ENCODE data around the gene ZNF438.
"Not testable (repeated sequence)": the region's sequence is repeated elsewhere in the genome, so short reads cannot be mapped to it uniquely, and the experiment has no call there.

The ZNF438 gene

DNA sequence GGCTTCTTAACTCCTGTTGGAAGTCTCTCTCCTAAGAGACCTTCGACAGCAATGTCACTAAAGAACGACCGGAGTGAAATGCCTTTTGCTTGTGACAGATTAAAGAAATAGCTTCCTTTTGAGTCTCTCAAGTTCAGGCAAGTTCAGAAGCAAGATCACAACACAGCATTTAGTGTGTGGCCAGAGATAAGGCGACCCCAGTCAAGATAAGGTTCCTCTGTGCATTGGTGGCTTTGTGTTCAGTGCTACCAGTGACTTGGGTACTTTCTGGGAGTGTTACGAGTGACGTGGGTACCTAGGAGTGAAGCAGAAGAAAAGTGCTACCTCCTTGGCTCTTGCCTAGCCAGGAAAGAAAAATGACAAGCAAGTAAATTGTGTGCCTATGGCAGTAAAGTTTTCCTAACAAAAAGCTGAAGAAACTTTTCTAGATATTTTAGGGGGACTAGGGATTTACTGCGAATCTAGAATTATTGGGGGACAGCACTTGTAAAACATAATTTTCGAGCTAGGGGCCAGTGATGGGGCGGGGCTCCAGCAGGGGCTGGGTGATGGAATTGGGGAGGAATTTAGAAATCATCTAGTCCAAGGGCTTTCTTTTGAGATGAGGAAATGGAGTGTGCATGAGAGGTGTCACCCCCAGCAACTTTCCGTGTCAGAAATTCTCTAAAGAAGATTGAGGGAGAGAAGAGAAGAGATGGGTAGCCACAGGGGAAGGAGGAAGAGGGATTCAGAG, 210.2 kb downstream of the ZNF438 start:
- DNase-seq, result no peak

DNA sequence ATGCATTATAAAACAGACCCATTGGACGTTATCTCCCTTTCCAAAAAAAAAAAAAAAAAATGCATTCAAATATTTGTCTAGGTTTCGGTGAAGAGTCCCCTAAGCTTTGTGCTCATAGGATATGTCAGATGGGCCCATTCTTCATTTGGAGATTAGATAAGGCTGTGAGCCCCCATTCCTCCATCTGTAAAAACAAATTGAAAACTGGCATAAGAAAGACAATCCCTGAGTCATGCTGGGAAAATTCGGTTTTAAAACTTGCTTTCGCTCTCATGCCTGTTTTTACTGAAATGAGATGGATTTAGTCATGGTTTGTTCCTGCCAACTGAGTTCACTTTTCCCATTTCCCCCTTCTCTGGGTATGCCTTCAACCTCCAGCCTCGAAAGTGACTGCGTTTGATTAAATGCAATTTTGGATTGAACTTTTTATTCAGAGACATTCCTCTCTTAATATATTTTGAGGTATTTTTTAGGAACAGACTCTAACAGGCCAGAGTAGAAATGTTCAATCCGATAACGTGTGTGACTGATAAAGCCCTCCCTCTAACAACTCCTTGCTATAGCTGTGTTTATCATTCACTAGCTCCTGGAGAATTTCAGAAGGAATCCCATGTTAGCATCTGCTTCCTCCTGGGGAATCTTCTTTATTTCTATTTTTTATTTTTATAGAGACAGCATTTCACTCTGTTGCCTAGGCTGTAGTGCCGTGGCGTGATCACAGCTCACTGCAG, 211.2 kb downstream of the ZNF438 start:
- DNase-seq, result no peak

DNA sequence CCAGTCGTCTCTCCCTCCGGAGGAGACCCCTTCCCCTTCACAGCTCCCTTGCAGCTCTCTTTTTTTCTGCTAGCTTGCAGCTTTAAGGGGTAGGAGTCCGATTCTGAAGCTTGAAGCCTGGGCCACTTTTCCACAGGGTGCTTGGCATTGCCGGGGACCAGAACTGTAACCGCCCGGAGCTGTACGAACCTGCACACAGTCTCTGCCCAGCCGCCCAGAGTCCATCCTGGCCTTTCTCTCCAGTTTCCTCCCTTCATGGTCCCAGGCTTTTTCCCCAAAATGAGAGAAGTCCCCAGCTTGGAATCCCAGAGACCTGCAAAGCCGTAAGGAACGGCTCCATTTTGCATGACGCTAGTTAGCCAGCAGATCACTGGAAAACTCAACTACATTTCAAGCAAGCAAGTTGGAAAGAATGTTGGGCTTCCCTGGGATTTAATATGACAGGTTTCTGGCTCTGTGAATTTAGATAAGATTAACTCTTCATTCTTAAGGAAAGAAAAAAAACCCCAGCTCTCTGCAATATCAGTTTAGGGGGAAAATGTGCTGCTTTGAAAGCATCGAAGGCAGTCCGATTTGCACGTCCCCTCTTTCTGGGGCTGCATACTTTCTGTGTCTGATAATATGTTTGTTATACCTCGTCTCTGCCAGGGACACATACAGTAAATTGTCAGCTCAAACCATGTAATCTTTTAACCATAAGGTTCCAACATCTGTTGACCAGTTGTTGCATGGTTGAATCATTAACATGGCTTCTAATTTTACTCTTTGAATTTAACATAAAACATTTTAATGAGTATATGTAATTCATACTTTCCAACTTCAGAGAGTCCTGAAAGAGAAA, 212.1 kb downstream of the ZNF438 start:
- no peak for DNase-seq

DNA sequence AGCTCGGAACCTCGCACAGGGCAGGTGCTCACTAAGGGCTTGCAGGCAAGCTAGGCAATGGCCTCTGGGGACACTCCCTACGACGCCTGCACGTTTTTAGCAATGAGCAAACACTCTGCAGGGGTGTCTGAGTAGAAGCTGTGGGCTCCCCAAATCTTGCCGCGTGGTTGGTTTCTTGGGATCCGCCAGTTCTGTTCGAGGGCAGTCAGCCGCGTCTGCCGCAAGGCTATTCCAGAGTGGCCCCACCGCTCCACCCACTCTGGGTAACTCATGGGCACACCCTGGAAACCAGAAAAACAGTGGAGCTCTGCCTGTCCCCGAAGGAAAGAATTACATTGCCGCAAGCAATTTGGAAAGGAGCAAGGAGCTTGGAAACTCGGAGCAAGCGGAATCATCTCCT, 212.8 kb downstream of the ZNF438 start:
- no peak for DNase-seq

DNA sequence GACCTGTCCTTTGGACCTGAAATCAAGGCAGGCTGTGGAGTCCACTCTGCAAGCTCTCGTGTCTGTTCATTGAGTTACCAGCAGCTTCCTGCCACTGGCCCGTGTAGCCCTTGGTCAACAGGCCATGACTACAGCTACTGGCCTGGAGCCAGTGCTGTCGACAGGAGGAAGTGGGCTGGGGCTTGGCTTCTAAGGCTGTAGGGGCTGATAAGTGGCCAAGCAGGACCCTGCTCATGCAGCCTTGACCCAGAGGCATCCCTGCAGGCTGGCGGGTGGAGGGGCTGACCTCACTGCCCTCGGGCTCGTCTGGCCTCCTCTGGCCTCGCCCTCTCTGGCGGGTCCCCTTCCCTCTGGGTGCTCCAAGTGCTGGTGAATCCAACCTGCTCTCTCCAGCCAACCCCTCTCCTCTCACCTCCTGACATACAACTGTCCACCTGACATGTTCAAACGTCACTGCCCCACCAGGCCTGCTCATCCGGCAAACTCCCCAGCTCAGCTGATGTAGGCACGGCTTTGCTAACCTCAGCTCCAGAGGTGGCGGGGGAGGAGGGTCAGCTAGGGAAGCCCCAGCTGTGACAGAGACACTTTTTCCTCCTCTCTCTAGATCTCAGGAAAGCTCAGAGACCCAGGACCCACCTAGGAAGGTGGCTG, 213.5 kb downstream of the ZNF438 start:
- no peak for DNase-seq

DNA sequence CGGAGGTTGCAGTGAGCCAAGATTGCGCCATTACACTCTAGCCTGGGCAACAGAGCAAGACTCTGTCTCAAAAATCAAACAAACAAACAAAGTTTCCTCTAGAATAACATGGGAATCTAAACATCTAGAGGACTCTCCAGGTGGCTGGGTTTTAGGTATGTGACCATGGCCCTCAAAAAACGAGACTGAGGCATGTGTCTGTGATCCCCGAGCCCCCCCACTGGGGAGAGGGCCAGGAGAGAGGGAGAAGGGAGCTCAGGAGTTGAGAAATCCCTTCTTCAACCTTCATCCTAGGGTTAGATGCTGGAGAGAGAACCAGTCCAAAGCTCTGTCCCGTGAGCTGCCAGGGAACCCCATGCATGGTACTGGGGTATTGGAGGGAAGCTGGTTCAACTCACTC, 214.1 kb downstream of the ZNF438 start:
- DNase-seq, result no peak

GRCh38 chr10:30816820-30817171, 214.9 kb downstream of the ZNF438 start:
- DNase-seq, result no peak

GRCh38 chr10:30816159-30816819, 215.4 kb downstream of the ZNF438 start:
- DNase-seq, result no peak

GRCh38 chr10:30813872-30814481, 217.7 kb downstream of the ZNF438 start:
- no peak for DNase-seq

DNA sequence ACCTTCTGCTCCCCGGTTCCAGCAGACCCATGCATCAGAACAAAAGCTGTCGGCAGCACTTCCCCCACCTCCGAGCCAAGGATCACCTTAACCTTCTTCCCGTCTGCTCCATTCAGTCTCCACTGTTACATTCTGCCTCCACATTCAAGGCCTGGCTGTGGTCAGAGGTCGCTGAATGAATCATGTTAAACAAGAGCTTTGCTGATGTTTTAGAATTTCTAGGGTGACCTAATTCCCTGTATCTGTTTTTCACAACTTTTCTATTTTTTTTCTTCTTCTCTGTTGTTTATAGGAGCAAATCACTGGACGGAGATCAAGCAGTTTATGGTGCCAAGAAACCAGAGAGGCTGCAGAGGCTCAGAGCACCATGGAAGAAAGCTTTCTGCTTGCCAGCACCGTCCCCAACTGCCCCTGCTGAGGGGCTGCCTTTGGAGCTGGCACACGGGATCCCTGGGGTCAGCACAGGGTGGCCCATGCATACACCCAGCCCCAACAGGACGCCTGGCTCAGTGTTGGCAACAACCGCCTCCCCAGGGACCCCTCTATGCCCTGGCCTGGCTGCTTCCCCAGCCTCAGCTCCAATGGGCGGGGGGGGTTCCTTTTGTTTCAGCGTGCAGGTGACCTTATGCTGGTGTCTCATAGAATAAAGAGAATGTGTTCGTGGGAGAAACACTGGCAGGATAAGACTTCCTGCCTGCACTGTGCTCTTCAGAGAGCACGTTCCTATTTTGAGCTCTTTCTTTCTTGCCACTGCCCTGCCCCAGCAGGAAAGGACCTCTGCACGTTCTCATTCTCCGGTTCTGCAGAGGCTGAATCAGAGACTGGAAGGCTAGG, 219.4 kb downstream of the ZNF438 start:
- no peak for DNase-seq

DNA sequence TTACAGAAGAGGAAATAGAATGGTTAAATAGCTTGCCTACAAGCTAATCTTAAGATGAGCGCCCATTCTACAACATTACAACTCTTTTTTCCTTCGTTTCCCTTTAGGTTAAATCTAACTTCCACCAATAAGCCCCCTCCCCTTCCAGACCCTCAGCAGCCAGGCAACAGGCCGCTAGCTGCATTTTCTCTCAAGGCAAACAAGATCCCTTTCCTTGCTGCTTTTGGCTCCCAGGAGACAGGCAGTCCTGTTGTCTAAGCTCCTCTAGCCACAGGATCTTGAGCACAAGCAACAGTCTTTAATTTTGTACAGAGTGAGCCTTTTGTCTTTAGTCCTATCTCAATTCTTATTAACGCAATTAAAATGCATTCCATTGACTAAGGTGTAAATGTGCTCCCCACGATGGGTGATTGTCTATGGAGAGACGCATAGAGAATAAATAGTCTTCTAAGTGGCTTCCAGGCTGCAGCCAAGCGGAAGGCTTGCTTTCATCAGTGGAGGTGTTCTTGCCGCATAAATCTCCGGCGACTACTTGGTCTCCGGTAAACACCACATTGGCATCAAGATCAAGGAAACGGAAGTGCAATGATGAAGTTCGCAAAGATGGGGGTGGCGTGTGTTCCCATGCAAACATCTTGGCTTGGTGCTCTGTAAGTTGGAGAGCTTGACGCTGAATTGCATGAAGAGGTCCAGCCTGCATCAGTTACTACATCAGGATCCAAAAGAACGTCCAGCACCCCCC, 220.2 kb downstream of the ZNF438 start:
- DNase-seq, result no peak

- no peak for DNase-seq
These were observed 221.2 kb downstream of the ZNF438 start for GRCh38 chr10:30810416-30810815.

DNA sequence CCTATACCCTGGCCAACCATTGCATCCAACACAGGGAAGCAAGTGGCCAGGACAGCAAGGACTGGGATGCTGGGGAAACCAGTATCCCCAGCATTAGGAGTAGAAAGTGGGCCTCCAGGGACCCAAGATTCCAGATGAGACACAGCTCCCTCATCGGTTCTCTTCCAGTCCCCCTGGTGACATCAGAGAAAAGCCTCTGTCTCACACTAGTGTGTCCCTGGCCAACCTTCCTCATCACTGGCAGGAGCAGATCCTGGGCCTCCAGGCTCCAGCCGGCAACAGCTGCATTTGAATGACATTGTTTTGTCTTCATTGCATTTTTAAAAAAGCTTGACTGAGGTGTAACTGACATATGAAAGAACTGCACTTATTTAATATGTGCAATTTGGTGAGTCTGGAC, 224.8 kb downstream of the ZNF438 start:
- no peak for DNase-seq

DNA sequence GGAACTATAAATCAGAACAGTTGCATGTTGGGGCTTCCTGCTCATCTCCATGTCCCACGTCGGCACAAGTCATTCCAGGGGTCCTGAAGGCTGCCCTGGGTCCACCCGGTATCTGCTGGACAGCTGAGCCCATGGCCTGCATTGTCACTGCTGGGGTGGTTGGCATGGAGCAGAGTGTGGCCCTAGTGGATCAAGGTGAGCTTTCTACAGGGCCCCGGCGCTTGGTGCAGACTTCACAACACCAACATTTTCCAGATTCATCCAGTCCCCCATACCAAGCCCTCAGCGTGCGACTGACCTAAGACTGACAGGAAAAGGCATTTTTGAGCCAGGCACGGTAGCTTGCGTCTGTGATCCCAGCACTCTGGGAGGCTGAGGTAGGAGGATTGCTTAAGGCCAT, 226.6 kb downstream of the ZNF438 start:
- no peak for DNase-seq

GRCh38 chr10:30804478-30805055, 227.1 kb downstream of the ZNF438 start:
- DNase-seq, result no peak

GRCh38 chr10:30803892-30804322, 227.8 kb downstream of the ZNF438 start:
- no peak for DNase-seq

- no peak for DNase-seq
These were observed 228.6 kb downstream of the ZNF438 start for GRCh38 chr10:30803058-30803457.

DNA sequence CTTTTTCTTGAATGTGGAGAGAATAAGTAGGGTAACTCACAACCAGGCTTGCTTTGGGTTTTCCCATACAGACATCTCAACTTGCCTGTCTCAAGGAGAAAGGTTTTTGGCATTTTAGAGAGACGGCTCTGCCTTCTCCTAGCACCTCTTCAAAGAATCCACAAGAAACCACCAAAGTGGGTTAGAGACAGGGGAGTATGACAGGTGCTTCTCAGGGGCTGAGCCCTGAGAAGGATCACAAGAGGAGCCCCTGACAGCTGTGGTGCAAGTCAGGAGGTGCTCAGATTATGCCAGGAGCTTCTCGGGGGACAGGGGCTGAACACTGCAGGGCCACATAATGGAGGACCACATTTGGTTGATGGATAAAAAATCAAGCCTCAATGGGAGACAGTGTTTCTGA, 231.3 kb downstream of the ZNF438 start:
- no peak for DNase-seq

DNA sequence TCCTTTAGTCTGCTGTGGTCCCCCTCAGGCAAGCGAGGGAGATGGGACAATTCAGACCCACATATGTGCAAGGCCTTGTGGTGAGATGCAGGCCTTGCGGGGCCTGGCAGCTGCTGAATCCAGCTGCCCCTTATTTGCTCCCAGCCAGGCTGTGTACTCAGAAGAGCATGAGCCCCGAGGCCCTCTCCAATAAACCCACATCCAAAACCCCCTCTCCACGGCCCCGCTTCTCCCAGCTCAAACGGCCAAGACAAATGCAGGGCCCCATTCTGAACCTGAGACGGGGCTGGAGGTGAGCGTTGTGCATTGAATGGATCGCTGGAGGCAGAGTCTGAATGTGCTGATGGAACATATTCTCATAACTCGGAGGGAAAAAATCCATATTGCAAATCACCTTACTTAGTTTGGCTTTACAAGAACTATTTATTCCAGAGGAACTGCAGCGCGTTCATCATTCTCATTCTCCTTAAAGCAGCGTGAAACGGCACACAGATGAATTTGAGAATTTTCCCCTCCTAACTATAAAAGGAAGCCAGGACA, 232.9 kb downstream of the ZNF438 start:
- no peak for DNase-seq

GRCh38 chr10:30795024-30795423, 236.6 kb downstream of the ZNF438 start:
- DNase-seq, result not testable (repeated sequence)

Measured in activated CD4-positive, alpha-beta T cell treated with anti-CD3 and anti-CD28 coated beads, Interleukin-10, Interleukin-2, amounts not matched to agents 100 ng/mL and 50 ng/mL, durations not matched to agents 16 hours and 8 hours (primary cell).